ENCODE data around the gene ZBTB17.

DNA sequence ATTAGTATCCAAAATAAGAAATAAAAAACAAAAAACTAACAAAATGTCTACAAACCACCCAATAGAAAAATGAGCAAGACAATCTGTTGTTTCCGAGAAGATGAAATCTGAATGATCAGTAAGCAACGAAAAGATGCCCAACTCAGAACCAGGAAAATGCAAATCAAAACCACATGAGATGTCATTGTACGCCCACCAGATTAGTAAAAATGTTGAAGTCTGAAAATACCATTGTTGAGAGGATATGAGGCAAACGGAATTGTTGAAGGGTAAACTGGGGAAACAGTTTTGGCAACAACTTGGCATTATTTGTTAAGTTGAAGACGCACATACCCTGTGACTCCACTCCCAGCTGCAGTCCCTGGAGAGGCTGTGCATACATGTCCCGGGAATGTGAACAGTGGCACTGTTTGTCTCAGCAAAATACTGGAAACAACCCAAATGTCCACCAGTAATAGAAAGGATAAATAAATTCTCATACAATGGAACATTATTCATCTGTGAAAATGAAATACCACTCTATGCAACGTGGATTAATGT is 10.6 kb downstream of the ZBTB17 start:
- TF ChIP-seq, protein P1, sequence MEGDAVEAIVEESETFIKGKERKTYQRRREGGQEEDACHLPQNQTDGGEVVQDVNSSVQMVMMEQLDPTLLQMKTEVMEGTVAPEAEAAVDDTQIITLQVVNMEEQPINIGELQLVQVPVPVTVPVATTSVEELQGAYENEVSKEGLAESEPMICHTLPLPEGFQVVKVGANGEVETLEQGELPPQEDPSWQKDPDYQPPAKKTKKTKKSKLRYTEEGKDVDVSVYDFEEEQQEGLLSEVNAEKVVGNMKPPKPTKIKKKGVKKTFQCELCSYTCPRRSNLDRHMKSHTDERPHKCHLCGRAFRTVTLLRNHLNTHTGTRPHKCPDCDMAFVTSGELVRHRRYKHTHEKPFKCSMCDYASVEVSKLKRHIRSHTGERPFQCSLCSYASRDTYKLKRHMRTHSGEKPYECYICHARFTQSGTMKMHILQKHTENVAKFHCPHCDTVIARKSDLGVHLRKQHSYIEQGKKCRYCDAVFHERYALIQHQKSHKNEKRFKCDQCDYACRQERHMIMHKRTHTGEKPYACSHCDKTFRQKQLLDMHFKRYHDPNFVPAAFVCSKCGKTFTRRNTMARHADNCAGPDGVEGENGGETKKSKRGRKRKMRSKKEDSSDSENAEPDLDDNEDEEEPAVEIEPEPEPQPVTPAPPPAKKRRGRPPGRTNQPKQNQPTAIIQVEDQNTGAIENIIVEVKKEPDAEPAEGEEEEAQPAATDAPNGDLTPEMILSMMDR (conservative IDR thresholded peaks at IDR 0.05), result no peak
- no peak for TF ChIP-seq ZFX (IDR thresholded peaks at IDR 0.05)

Measured in C4-2B (cell line).